WTC11 (cell line): ENCODE data around the gene CCDC117. TPM values are rescaled to one million over a fixed set of nuclear protein-coding genes. Genes with fewer than 3 reads are reported as not detected.

Experiments
- ATAC-seq: fragments of 200-7000 bp; cut with Tn5 transposase; 2 replicates; pipeline ENCODE4 v1.10.0; 2021; ENCODE audit warnings: mild to moderate bottlenecking, moderate library complexity
- CTCF ChIA-PET: fragments of 300-600 bp; sonication (Branson Sonifier 250); formaldehyde crosslinking; loops from one replicate; lab custom pipeline; 2021; ENCODE audit warnings: antibody characterized with exemption; lab: Charles Lee
- POLR2A ChIA-PET: fragments of 350-600 bp; sonication (Branson Sonifier 250); formaldehyde crosslinking; loops from one replicate; lab custom pipeline; 2021; ENCODE audit warnings: antibody characterized with exemption; lab: Charles Lee
- DNase-seq: peaks from one replicate; pipeline ENCODE4 v3.0.0; 2021; ENCODE audit warnings: low spot score
- H3K27ac Mint-ChIP-seq: 2 replicates; pipeline ENCODE4 v1.8.0; 2021; ENCODE audit warnings: mixed read lengths
- H3K27me3 Mint-ChIP-seq: 2 replicates; pipeline ENCODE4 v1.8.0; 2021; ENCODE audit warnings: low read depth, mild to moderate bottlenecking, moderate library complexity, mixed read lengths
- H3K36me3 Mint-ChIP-seq: 2 replicates; pipeline ENCODE4 v1.8.0; 2021; ENCODE audit warnings: mixed read lengths
- H3K4me1 Mint-ChIP-seq: 2 replicates; pipeline ENCODE4 v1.8.0; 2022; ENCODE audit warnings: mixed read lengths
- H3K4me3 Mint-ChIP-seq: 2 replicates; pipeline ENCODE4 v1.8.0; 2021; ENCODE audit warnings: mild to moderate bottlenecking, moderate library complexity, mixed read lengths
- H3K9me3 Mint-ChIP-seq: 2 replicates; pipeline ENCODE4 v1.8.0; 2021; ENCODE audit warnings: mixed read lengths
- AR ChIP-seq: fragments of 250-450 bp; sonication (Bioruptor Pico); IDR thresholded peaks from 2 replicates; pipeline ENCODE4 v1.9.0; 2021; ENCODE audit warnings: mild to moderate bottlenecking
- EMX1 ChIP-seq: fragments of 250-450 bp; sonication (Bioruptor Pico); IDR thresholded peaks from 2 replicates; pipeline ENCODE4 v1.8.0; 2021; ENCODE audit warnings: mild to moderate bottlenecking
- FOXJ3 ChIP-seq: sonication (generic); formaldehyde crosslinking; IDR thresholded peaks from 2 replicates; pipeline ENCODE4 v1.9.0; 2021; ENCODE audit warnings: missing genetic modification reagents, mild to moderate bottlenecking, borderline replicate concordance
- FOXK1 ChIP-seq: sonication (generic); formaldehyde crosslinking; IDR thresholded peaks from 2 replicates; pipeline ENCODE4 v1.8.0; 2022; ENCODE audit warnings: mild to moderate bottlenecking, moderate library complexity, missing genetic modification reagents
- FOXP4 ChIP-seq: sonication (generic); formaldehyde crosslinking; IDR thresholded peaks from 2 replicates; pipeline ENCODE4 v1.8.0; 2022; ENCODE audit warnings: mild to moderate bottlenecking, missing genetic modification reagents
- MXD4 ChIP-seq: fragments of 250-450 bp; sonication (Bioruptor Pico); IDR thresholded peaks from 2 replicates; pipeline ENCODE4 v1.8.0; 2021; ENCODE audit warnings: mild to moderate bottlenecking, moderate library complexity, borderline replicate concordance
- MYBL2 ChIP-seq: sonication (generic); formaldehyde crosslinking; IDR thresholded peaks from 2 replicates; pipeline ENCODE4 v1.8.1; 2023; ENCODE audit warnings: mild to moderate bottlenecking, moderate library complexity, missing genetic modification reagents
- NFATC4 ChIP-seq: fragments of 250-450 bp; sonication (Bioruptor Pico); IDR thresholded peaks from 2 replicates; pipeline ENCODE4 v1.9.0; 2021; ENCODE audit warnings: mild to moderate bottlenecking
- NFE2L1 ChIP-seq: sonication (generic); formaldehyde crosslinking; IDR thresholded peaks from 2 replicates; pipeline ENCODE4 v1.8.1; 2023; ENCODE audit warnings: missing genetic modification reagents
- SOX15 ChIP-seq: fragments of 250-450 bp; sonication (Bioruptor Pico); IDR thresholded peaks from 2 replicates; pipeline ENCODE4 v1.9.0; 2021; ENCODE audit warnings: mild to moderate bottlenecking
- ZNF121 ChIP-seq: sonication (generic); formaldehyde crosslinking; IDR thresholded peaks from 2 replicates; pipeline ENCODE4 v1.8.0; 2023; ENCODE audit warnings: missing genetic modification reagents
- ZNF281 ChIP-seq: sonication (generic); formaldehyde crosslinking; IDR thresholded peaks from 2 replicates; pipeline ENCODE4 v1.8.0; 2023; ENCODE audit warnings: mild to moderate bottlenecking, missing genetic modification reagents
- total RNA-seq: library from RNA; stranded (reverse); gene quantifications from 3 replicates; pipeline ENCODE4 v1.2.3, GENCODE V29; 2021
- TF ChIP-seq, protein P1 (sequence below): fragments of 250-450 bp; sonication (Bioruptor Pico); IDR thresholded peaks from 2 replicates; pipeline ENCODE4 v1.8.0; 2021; ENCODE audit warnings: mild to moderate bottlenecking
- TF ChIP-seq, protein P2 (sequence below): fragments of 250-450 bp; sonication (Bioruptor Pico); IDR thresholded peaks from 2 replicates; pipeline ENCODE4 v1.9.0; 2021; ENCODE audit warnings: mild to moderate bottlenecking, borderline replicate concordance

Gene CCDC117
- total RNA-seq, 1 experiment from 2014 or later: 39.0 TPM

DNA sequence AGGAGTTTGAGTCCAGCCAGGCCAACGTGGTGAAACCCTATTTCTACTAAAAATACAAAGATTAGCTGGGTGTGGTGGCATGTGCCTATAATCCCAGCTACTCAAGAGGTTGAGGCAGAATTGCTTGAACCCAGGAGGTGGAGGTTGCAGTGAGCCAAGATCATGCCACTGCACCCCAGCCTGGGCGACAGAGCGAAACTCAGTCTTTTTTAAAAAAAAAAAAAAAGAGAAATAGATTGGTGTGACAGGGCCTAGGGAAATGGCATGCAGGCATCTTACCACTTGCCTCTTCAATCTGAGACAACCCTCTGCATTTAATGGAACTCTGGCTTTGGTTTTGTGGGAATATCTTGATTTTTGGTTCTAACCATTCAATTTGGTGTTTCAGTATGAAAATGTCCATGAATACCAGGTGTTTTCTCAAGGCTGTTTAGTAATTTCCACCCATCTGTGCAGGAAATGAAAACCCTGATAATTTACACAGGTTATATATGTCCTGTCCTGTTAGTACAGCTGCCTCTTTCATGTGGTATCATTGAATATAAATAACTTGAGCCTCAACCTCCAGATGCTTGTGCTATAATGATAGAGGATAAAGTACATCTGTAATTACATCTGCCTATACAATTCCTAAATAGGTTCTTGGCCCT is 19.5 kb downstream of the CCDC117 start (continued):
- no peak for TF ChIP-seq MYBL2 (CRISPR knock-in tag)
- no peak for TF ChIP-seq MXD4
- TF ChIP-seq NFE2L1 (CRISPR knock-in tag): no peak
- TF ChIP-seq FOXP4 (CRISPR knock-in tag): no peak

DNA sequence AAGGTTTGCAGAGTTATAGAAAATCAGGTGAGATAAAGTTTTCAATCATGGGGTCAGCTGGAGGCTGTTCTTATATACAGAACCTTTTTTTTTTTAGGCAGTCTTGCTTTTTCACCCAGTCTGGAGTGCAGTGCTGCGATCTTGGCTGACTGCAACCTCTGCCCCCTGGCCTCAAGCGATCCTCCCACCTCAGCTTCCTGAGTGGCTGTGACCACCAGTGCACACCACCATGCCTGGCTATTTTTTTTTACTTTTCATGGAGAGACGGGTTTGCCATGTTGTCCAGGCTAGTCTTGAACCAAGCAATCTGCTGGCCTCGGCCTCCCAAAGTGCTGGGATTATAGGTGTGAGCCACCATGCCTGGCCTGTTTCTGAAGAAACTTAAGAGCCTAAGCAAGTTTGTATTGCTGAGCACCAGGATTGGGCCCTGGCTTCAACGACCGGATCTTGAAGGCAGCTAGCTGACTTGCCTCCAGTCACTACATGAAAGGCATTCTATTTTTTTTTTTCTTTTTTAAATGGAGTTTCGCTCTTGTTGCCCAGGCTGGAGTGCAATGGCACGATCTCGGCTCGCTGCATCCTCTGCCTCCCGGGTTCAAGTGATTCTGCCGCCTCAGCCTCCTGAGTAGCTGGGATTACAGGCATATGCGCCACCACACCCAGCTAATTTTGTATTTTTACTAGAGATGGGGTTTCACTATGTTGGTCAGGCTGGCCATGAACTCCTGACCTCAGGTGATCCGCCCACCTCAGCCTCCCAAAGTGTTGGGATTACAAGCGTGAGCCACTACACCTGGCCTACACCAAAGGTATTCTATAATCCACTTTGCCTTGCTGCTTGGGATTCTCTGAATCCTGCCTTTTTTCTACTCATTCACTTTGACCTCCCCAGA is 20.2 kb downstream of the CCDC117 start:
- ATAC-seq (peak; percentile 31), DNase-seq (no peak)
- ChIA-PET POLR2A (no interaction called here), CTCF (no interaction called here)
- H3K4me3 Mint-ChIP-seq: no peak overlapping the region
- H3K27me3 Mint-ChIP-seq: no peaks in the 10 kb centered on the region
- no peak for TF ChIP-seq ZNF281
- peak; percentile 50; the same call in 1 of the 2 replicates for TF ChIP-seq ZNF121 (CRISPR knock-in tag)
- TF ChIP-seq EMX1 (CRISPR knock-in tag): 0 out of 2 replicates have a peak, but pooled peaks have one; percentile 21
- no peak for TF ChIP-seq FOXK1 (CRISPR knock-in tag)
- TF ChIP-seq, protein P1, sequence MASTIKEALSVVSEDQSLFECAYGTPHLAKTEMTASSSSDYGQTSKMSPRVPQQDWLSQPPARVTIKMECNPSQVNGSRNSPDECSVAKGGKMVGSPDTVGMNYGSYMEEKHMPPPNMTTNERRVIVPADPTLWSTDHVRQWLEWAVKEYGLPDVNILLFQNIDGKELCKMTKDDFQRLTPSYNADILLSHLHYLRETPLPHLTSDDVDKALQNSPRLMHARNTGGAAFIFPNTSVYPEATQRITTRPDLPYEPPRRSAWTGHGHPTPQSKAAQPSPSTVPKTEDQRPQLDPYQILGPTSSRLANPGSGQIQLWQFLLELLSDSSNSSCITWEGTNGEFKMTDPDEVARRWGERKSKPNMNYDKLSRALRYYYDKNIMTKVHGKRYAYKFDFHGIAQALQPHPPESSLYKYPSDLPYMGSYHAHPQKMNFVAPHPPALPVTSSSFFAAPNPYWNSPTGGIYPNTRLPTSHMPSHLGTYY (CRISPR knock-in tag): 0 out of 2 replicates have a peak, but pooled peaks have one; percentile 2
- no peak for TF ChIP-seq FOXJ3 (CRISPR knock-in tag)
- 0 out of 2 replicates have a peak, but pooled peaks have one; percentile 37 for TF ChIP-seq NFATC4 (CRISPR knock-in tag)
- no peak for TF ChIP-seq SOX15 (CRISPR knock-in tag)
- H3K4me1 Mint-ChIP-seq: no peaks in the 10 kb centered on the region
- H3K27ac Mint-ChIP-seq: peak overlapping the region; percentile 83
- H3K9me3 Mint-ChIP-seq: no peaks in the 10 kb centered on the region
- H3K36me3 Mint-ChIP-seq: peaks cover 60% of the 10 kb centered on the region

- ChIA-PET CTCF (no interaction called here), POLR2A (no interaction called here)
- H3K4me3 Mint-ChIP-seq: no peak overlapping the region
- DNase-seq (no peak), ATAC-seq (no peak)
- peak overlapping the region; percentile 59 for H3K27ac Mint-ChIP-seq
- no peak for TF ChIP-seq AR (CRISPR knock-in tag)
- TF ChIP-seq, protein P2, sequence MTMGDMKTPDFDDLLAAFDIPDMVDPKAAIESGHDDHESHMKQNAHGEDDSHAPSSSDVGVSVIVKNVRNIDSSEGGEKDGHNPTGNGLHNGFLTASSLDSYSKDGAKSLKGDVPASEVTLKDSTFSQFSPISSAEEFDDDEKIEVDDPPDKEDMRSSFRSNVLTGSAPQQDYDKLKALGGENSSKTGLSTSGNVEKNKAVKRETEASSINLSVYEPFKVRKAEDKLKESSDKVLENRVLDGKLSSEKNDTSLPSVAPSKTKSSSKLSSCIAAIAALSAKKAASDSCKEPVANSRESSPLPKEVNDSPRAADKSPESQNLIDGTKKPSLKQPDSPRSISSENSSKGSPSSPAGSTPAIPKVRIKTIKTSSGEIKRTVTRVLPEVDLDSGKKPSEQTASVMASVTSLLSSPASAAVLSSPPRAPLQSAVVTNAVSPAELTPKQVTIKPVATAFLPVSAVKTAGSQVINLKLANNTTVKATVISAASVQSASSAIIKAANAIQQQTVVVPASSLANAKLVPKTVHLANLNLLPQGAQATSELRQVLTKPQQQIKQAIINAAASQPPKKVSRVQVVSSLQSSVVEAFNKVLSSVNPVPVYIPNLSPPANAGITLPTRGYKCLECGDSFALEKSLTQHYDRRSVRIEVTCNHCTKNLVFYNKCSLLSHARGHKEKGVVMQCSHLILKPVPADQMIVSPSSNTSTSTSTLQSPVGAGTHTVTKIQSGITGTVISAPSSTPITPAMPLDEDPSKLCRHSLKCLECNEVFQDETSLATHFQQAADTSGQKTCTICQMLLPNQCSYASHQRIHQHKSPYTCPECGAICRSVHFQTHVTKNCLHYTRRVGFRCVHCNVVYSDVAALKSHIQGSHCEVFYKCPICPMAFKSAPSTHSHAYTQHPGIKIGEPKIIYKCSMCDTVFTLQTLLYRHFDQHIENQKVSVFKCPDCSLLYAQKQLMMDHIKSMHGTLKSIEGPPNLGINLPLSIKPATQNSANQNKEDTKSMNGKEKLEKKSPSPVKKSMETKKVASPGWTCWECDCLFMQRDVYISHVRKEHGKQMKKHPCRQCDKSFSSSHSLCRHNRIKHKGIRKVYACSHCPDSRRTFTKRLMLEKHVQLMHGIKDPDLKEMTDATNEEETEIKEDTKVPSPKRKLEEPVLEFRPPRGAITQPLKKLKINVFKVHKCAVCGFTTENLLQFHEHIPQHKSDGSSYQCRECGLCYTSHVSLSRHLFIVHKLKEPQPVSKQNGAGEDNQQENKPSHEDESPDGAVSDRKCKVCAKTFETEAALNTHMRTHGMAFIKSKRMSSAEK (CRISPR knock-in tag): 0 out of 2 replicates have a peak, but pooled peaks have one; percentile 19
- peaks cover 61% of the 10 kb centered on the region for H3K36me3 Mint-ChIP-seq
- peaks cover 10% of the 10 kb centered on the region for H3K4me1 Mint-ChIP-seq
- H3K27me3 Mint-ChIP-seq: no peaks in the 10 kb centered on the region
- no peaks in the 10 kb centered on the region for H3K9me3 Mint-ChIP-seq
Measured at GRCh38 chr22:28793976-28794584, 21.6 kb downstream of the CCDC117 start.
